Body of pancreas (tissue), 4 donors: ENCODE results near the gene HOXA3.

Source experiments
- CTCF ChIP-seq, 7 experiments: fragments of 450-650 bp in 4 of 7; fragments of 200-600 bp in 3 of 7; sonication (generic) in 3 of 7; IDR thresholded peaks; one replicate each; pipeline ENCODE4 v1.5.1; 2016 to 2019; ENCODE audit warnings: antibody characterized with exemption in 7 of 7
- POLR2A ChIP-seq, 3 donors: fragments of 450-650 bp; IDR thresholded peaks; one replicate each; pipeline ENCODE4 v1.6.1; 2016; ENCODE audit warnings: antibody characterized with exemption in 3 of 3, mild to moderate bottlenecking in 2 of 3

DNA sequence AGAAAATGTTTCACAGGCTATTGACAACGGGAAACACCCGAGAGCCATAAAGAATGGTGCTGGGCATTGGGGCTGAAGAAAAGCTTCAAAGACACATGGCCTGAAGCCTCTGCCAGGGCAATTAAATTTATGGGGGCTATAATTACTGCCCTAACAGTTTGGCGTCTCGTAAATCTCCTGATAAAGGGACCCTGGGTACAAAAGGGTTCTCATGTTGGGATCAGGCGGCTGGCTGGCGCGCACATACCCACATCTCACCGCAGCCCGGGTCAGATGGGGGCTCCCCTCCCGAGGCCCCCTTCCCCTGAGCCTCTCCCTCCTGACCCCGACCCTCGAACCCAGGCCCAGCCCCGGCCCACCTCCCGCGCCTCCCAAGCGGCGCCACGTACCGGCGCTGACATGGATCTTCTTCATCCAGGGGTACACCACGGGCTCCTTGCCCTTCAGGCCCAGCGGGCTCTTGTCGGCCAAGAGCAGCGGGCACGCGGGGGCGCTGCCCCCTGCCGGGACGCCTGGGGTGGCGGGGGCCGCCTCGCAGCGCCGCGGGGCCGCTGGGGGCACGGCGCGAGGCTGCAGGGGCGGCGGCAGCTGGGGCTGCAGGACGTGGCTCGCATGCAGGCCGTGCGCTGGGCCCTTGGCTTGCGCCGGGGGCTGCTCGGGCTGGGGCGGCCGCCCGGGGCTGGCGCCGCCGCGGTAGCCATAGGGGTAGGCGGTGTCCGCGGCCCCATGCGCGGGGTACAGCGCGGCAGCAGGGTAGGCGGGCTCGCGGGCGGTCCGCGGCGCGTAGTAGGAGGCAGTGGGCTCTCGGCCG lies 22.4 kb downstream of the HOXA3 start:
- TF ChIP-seq CTCF (IDR thresholded peaks at IDR 0.05) (no peak), POLR2A (IDR thresholded peaks at IDR 0.05) (no peak)
